ENCODE results near the gene UHRF1. TPM values are rescaled to one million over a fixed set of nuclear protein-coding genes. Genes with fewer than 3 reads are reported as not detected.
A peak's percentile ranks its signal among the peaks of the same experiment; 100 is the strongest.

The UHRF1 gene
- total and polyA plus RNA-seq, 2 of the 13 experiments (the other 11 are each of a cell fraction or from before 2014, with no cell fraction given) = 6.8 to 78.4 TPM

DNA sequence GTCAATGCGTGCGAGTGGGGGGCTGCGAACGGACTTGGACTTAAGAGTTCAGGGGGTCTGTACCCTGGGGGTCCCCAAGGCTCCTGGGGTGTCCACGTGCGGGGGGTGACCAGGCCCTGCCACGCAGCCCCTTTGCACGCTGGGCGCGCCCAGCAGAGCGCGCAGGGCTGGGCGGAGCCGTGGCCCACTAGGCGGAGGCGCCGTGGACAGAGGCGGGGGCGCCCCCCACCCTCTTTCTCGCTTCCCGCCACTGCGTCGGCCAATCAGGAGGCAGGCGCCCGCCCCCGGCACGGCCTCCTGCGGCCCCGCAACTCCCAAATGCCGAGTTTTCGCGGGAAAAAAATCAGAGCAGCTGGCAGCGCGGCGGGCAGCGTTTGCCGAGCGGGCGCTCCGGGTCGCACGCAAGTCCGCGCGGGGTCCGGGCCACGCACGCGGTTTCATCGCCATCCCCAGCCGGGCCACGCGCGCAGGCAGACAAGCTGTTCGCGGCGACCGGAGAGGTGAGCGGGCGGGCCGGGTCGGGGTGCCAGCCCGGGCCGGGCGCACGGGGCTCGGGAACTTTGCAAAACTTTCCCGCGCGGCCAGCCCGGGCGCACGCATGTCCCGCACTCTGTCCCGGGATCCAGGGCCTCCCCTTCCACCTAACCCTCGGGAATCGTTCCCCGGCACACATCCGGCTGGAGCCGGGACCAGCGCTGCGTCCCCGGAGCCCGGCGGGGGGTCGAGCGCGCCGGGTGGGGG is at the start of gene UHRF1 (continued):
- peak; percentile 27 for TF ChIP-seq ZNF883 (CRISPR knock-in tag; IDR thresholded peaks at IDR 0.05; ENCODE audit: not compliant biosample characterization)
- TF ChIP-seq CHD2 (IDR thresholded peaks at IDR 0.05; ENCODE audit: low read depth, low read length) = no peak
- no peak for TF ChIP-seq FOXP1 (IDR thresholded peaks at IDR 0.05)
- TF ChIP-seq FOXP1 (CRISPR knock-in tag; IDR thresholded peaks at IDR 0.05) = no peak
- TF ChIP-seq, protein P1, sequence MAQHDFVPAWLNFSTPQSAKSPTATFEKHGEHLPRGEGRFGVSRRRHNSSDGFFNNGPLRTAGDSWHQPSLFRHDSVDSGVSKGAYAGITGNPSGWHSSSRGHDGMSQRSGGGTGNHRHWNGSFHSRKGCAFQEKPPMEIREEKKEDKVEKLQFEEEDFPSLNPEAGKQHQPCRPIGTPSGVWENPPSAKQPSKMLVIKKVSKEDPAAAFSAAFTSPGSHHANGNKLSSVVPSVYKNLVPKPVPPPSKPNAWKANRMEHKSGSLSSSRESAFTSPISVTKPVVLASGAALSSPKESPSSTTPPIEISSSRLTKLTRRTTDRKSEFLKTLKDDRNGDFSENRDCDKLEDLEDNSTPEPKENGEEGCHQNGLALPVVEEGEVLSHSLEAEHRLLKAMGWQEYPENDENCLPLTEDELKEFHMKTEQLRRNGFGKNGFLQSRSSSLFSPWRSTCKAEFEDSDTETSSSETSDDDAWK (CRISPR knock-in tag; IDR thresholded peaks at IDR 0.05) = no peak
- no peak for TF ChIP-seq SMAD1 (CRISPR knock-in tag; IDR thresholded peaks at IDR 0.05; ENCODE audit: borderline replicate concordance, low read depth)
- no peak; the same call in 1 of the 2 replicates for TF ChIP-seq E2F5 (CRISPR knock-in tag; conservative IDR thresholded peaks at IDR 0.05)
- no peak for TF ChIP-seq ZBTB37 (CRISPR knock-in tag; IDR thresholded peaks at IDR 0.05)
- TF ChIP-seq CBX1 (IDR thresholded peaks at IDR 0.05; ENCODE audit: low read depth) = peak; percentile 4
- no peak for TF ChIP-seq ZNF567 (CRISPR knock-in tag; IDR thresholded peaks at IDR 0.05; ENCODE audit: borderline replicate concordance)
- TF ChIP-seq FOSL2 (CRISPR knock-in tag; IDR thresholded peaks at IDR 0.05) = no peak
- peak; percentile 26; the same call in 1 of the 2 replicates for TF ChIP-seq ERF (CRISPR knock-in tag; IDR thresholded peaks at IDR 0.05)
- TF ChIP-seq, protein P2, sequence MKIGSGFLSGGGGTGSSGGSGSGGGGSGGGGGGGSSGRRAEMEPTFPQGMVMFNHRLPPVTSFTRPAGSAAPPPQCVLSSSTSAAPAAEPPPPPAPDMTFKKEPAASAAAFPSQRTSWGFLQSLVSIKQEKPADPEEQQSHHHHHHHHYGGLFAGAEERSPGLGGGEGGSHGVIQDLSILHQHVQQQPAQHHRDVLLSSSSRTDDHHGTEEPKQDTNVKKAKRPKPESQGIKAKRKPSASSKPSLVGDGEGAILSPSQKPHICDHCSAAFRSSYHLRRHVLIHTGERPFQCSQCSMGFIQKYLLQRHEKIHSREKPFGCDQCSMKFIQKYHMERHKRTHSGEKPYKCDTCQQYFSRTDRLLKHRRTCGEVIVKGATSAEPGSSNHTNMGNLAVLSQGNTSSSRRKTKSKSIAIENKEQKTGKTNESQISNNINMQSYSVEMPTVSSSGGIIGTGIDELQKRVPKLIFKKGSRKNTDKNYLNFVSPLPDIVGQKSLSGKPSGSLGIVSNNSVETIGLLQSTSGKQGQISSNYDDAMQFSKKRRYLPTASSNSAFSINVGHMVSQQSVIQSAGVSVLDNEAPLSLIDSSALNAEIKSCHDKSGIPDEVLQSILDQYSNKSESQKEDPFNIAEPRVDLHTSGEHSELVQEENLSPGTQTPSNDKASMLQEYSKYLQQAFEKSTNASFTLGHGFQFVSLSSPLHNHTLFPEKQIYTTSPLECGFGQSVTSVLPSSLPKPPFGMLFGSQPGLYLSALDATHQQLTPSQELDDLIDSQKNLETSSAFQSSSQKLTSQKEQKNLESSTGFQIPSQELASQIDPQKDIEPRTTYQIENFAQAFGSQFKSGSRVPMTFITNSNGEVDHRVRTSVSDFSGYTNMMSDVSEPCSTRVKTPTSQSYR (CRISPR knock-in tag; IDR thresholded peaks at IDR 0.05; ENCODE audit: borderline replicate concordance) = no peak
- no peak for TF ChIP-seq ZNF7 (CRISPR knock-in tag; IDR thresholded peaks at IDR 0.05)
- TF ChIP-seq KLF11 (CRISPR knock-in tag; IDR thresholded peaks at IDR 0.05) = no peak
- peak; percentile 76; the same call in 1 of the 2 replicates for TF ChIP-seq ZFAT (CRISPR knock-in tag; conservative IDR thresholded peaks at IDR 0.05)
- no peak for TF ChIP-seq MED8 (CRISPR knock-in tag; IDR thresholded peaks at IDR 0.05; ENCODE audit: insufficient replicate concordance)
- TF ChIP-seq SALL2 (CRISPR knock-in tag; IDR thresholded peaks at IDR 0.05) = 0 out of 2 replicates have a peak, but pooled peaks have one; percentile 37
- TF ChIP-seq IKZF5 (CRISPR knock-in tag; IDR thresholded peaks at IDR 0.05) = no peak
- TF ChIP-seq ZNF703 (CRISPR knock-in tag; IDR thresholded peaks at IDR 0.05; ENCODE audit: borderline replicate concordance) = no peak
- no peak for TF ChIP-seq ZNF503 (CRISPR knock-in tag; IDR thresholded peaks at IDR 0.05)
